PC-9 (cell line): ENCODE measurements around the gene ANKRD52. TPM values are rescaled to one million over a fixed set of nuclear protein-coding genes. Genes with fewer than 3 reads are reported as not detected.

Experiments used
- BruUV-seq: library from RNA; stranded (reverse); fragments of 400-500 nt; replicated peaks from 2 replicates; lab custom pipeline; 2021; lab: Mats Ljungman, UMichigan
- CTCF ChIA-PET: fragments of 300-600 bp; sonication (Branson Sonifier 250); formaldehyde crosslinking; loops from one replicate; lab custom pipeline; 2022; ENCODE audit warnings: antibody characterized with exemption; lab: Charles Lee
- POLR2A ChIA-PET: fragments of 300-600 bp; sonication (Branson Sonifier 250); formaldehyde crosslinking; loops from one replicate; lab custom pipeline; 2022; ENCODE audit warnings: antibody characterized with exemption; ENCODE audit not compliant: unreplicated experiment; lab: Charles Lee
- DNase-seq, 2 experiments: peaks; one replicate each; pipeline versions ENCODE4 v3.0.0 to v3.0.0-alpha.2; 2015 to 2022; ENCODE audit warnings: mixed read lengths in 1 of 2
- H2AFZ ChIP-seq: fragments of 200-600 bp; sonication (generic); 2 replicates; pipeline ENCODE4 v1.8.1; 2017; ENCODE audit warnings: antibody characterized with exemption
- H3F3A ChIP-seq: fragments of 200-600 bp; sonication (generic); 2 replicates; pipeline ENCODE4 v1.8.1; 2017; ENCODE audit warnings: antibody characterized with exemption, mild to moderate bottlenecking, low read depth; ENCODE audit not compliant: insufficient read depth
- H3K27ac ChIP-seq: fragments of 200-600 bp; sonication (generic); 2 replicates; pipeline ENCODE4 v1.6.1; 2016; ENCODE audit warnings: mixed run types
- H3K27me3 ChIP-seq: fragments of 200-600 bp; sonication (generic); 2 replicates; pipeline ENCODE4 v1.6.1; 2016; ENCODE audit warnings: low read depth, mixed run types; ENCODE audit not compliant: insufficient read depth
- H3K36me3 ChIP-seq: fragments of 200-600 bp; sonication (generic); 2 replicates; pipeline ENCODE4 v1.6.1; 2016; ENCODE audit warnings: low read depth, mixed run types
- H3K4me1 ChIP-seq: fragments of 200-600 bp; sonication (generic); replicated peaks from 2 replicates; pipeline ENCODE4 v1.6.1; 2016; ENCODE audit warnings: mixed run types; ENCODE audit not compliant: insufficient read depth
- H3K4me2 ChIP-seq: fragments of 200-600 bp; sonication (generic); 2 replicates; pipeline ENCODE4 v1.6.1; 2017; ENCODE audit warnings: mixed run types
- H3K4me3 ChIP-seq: fragments of 200-600 bp; sonication (generic); 2 replicates; pipeline ENCODE4 v1.6.1; 2016; ENCODE audit warnings: mixed run types
- H3K79me2 ChIP-seq: fragments of 200-600 bp; sonication (generic); 2 replicates; pipeline ENCODE4 v1.6.1; 2017; ENCODE audit warnings: low read depth, mixed run types
- H3K9me2 ChIP-seq: fragments of 200-600 bp; sonication (generic); 2 replicates; pipeline ENCODE4 v1.8.1; 2017; ENCODE audit warnings: mild to moderate bottlenecking; ENCODE audit not compliant: insufficient read depth
- H3K9me3 ChIP-seq: fragments of 200-600 bp; sonication (generic); 2 replicates; pipeline ENCODE4 v1.8.1; 2016; ENCODE audit warnings: low read depth; ENCODE audit not compliant: insufficient read depth
- H4K20me1 ChIP-seq: fragments of 200-600 bp; sonication (generic); 2 replicates; pipeline ENCODE4 v1.8.1; 2017; ENCODE audit not compliant: insufficient read depth
- EZH2 ChIP-seq: fragments of 200-600 bp; sonication (generic); IDR thresholded peaks from 2 replicates; pipeline ENCODE4 v1.8.0; 2017; ENCODE audit warnings: antibody characterized with exemption, low read depth
- intact Hi-C: fragments of 100-400 bp; cut with micrococcal nuclease; formaldehyde crosslinking; loops from one replicate; pipeline ENCODE4 v1.10.0; 2022; ENCODE audit not compliant: unreplicated experiment
- total RNA-seq: library from RNA; stranded (reverse); gene quantifications from 2 replicates; pipeline ENCODE4 v1.2.3, GENCODE V29; 2021
- TF ChIP-seq, protein P1 (sequence below): fragments of 200-600 bp; sonication (generic); conservative IDR thresholded peaks from 2 replicates; pipeline ENCODE4 v1.6.1; 2017; ENCODE audit warnings: mixed run types, antibody characterized with exemption, mild to moderate bottlenecking, moderate library complexity

Gene ANKRD52
- total RNA-seq, 1 experiment from 2014 or later: 59.4 TPM

DNA sequence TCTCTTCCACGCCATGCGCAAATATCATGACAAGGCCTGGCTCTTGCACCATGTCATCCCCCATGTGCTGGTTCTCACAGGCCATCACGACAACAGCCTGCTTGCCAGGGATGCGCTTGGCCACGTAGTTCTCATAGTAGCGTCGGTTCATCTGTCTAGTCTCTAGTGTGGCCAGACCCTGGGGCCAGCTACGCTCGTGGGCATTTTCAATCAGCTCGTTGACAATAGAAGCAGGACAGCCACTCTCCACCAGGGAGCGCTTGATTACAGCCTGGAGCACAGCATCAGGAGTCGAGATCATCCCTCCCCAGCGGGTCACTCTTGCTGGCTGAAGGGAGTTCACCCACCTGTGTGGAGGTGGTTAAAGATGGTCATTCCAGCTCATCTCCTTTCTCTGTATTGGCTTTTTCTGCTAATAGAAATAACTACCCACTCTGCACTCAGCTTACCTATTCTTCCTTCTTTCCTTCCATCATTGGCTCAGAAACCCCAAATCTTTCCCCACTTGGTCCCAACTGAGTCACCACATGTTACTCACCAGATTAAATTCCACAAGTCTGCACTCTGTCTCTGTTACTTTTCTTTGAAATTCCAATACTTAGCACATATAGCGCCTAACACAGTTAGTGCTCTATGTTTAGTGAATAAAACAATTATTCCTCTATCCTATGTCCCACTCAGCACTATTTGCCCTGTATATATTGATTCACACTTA, 51.6 kb downstream of the ANKRD52 start:
- DNase-seq: peak in 1 of 2 experiments; percentile 31
- POLR2A ChIA-PET: interaction anchor here (0.6 to 0.7 kb wide), 2 partner anchors 15 to 129 kb away, joined by 6 read pairs; partner anchors contain the start of gene RNF41

DNA sequence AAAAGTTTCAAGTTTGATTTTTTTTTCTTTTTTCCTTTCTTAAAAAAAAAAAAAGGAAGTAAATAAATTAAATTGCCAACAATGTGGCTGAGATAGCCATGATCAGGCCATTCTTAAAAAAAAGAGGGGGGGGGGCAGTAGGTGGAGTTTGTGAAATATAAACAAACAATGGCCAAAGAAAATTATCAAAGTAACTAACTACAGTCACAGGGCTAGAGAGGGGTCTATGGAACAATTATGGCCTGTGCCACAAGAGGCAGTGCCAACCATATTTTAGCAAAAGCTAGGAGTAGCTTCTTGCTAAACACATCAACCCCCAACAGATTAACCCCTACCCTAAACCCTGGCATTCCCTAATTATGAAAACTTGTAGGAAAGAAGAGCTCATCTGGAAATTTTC, 52.7 kb downstream of the ANKRD52 start:
- Histone ChIP-seq H3K27ac (no peak overlapping the region), H3K4me1 (no peaks in the 10 kb centered on the region), H4K20me1 (peaks cover 5% of the 10 kb centered on the region; the same call in 1 of the 2 replicates), H3K27me3 (no peaks in the 10 kb centered on the region), H3F3A (peaks cover 8% of the 10 kb centered on the region; the same call in 1 of the 2 replicates), H3K4me3 (no peak overlapping the region), H3K4me2 (no peak overlapping the region), H3K36me3 (peaks cover 9% of the 10 kb centered on the region; the same call in 1 of the 2 replicates), H3K9me2 (no peaks in the 10 kb centered on the region), H3K9me3 (no peaks in the 10 kb centered on the region), H2AFZ (no peak overlapping the region), H3K79me2 (no peaks in the 10 kb centered on the region)
- TF ChIP-seq EZH2: no peak
- TF ChIP-seq, protein P1, sequence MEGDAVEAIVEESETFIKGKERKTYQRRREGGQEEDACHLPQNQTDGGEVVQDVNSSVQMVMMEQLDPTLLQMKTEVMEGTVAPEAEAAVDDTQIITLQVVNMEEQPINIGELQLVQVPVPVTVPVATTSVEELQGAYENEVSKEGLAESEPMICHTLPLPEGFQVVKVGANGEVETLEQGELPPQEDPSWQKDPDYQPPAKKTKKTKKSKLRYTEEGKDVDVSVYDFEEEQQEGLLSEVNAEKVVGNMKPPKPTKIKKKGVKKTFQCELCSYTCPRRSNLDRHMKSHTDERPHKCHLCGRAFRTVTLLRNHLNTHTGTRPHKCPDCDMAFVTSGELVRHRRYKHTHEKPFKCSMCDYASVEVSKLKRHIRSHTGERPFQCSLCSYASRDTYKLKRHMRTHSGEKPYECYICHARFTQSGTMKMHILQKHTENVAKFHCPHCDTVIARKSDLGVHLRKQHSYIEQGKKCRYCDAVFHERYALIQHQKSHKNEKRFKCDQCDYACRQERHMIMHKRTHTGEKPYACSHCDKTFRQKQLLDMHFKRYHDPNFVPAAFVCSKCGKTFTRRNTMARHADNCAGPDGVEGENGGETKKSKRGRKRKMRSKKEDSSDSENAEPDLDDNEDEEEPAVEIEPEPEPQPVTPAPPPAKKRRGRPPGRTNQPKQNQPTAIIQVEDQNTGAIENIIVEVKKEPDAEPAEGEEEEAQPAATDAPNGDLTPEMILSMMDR: no peak; the same call in 1 of the 2 replicates
- intact Hi-C loops: no loop called here
- POLR2A ChIA-PET: no interaction called here
- no peak for DNase-seq
- CTCF ChIA-PET: no interaction called here
- BruUV-seq: no TSS peak

More for the DNA sequence above, 51.6 kb downstream of the ANKRD52 start:
- no TSS peak for BruUV-seq
- Histone ChIP-seq H3F3A (peaks cover 8% of the 10 kb centered on the region; the same call in 1 of the 2 replicates), H3K27me3 (no peaks in the 10 kb centered on the region), H3K9me2 (no peaks in the 10 kb centered on the region), H3K4me1 (no peaks in the 10 kb centered on the region), H4K20me1 (peaks cover 5% of the 10 kb centered on the region; the same call in 1 of the 2 replicates), H3K36me3 (peaks cover 9% of the 10 kb centered on the region; the same call in 1 of the 2 replicates), H3K4me3 (no peak overlapping the region), H3K4me2 (no peak overlapping the region), H2AFZ (no peak overlapping the region), H3K79me2 (no peaks in the 10 kb centered on the region), H3K9me3 (no peaks in the 10 kb centered on the region), H3K27ac (no peak overlapping the region)
- intact Hi-C loops: no loop called here
- CTCF ChIA-PET: interaction anchor here (1.5 kb wide), 1 partner anchor 16 kb away, joined by 7 read pairs; the partner anchor contains the start of gene RNF41
- TF ChIP-seq, protein P1: peak; percentile 43; the same call in 1 of the 2 replicates
- no peak for TF ChIP-seq EZH2

DNA sequence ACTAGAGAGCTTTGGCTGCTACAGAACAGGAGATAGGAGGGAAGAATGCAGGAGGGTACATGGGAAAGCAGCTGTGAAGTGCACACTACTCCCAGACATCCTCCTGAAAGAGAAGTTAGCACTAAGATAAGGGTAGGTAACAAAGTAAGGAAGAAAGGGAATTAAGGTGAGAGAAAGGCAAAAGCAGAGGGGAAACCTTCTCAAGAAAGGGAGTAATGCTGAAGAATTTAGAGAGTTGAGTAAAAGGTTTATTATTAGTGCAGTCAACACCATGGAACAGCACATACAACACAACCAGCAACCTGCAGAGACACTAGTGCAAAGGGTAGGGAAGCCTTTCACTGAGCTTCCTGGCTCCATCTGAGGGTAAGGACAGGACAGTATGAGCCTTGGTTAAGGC, 53.9 kb downstream of the ANKRD52 start:
- H3K4me2 ChIP-seq: no peak overlapping the region
- no TSS peak for BruUV-seq
- H3K4me1 ChIP-seq: no peaks in the 10 kb centered on the region
- no peak overlapping the region for H3K27ac ChIP-seq
- no peak overlapping the region for H2AFZ ChIP-seq
- H3K4me3 ChIP-seq: no peak overlapping the region
- H3K27me3 ChIP-seq: no peaks in the 10 kb centered on the region
- peaks cover 8% of the 10 kb centered on the region; the same call in 1 of the 2 replicates for H3F3A ChIP-seq
- no peak for DNase-seq
- intact Hi-C loops: no loop called here
- ChIA-PET CTCF (no interaction called here), POLR2A (no interaction called here)
- H4K20me1 ChIP-seq: peaks cover 5% of the 10 kb centered on the region; the same call in 1 of the 2 replicates
- peaks cover 9% of the 10 kb centered on the region; the same call in 1 of the 2 replicates for H3K36me3 ChIP-seq
- no peaks in the 10 kb centered on the region for H3K79me2 ChIP-seq
- H3K9me3 ChIP-seq: no peaks in the 10 kb centered on the region
- H3K9me2 ChIP-seq: no peaks in the 10 kb centered on the region
- TF ChIP-seq EZH2: no peak
- TF ChIP-seq, protein P1: no peak
